Panc1 (cell line): ENCODE results near the gene HHAT. TPM values are rescaled to one million over a fixed set of nuclear protein-coding genes. Genes with fewer than 3 reads are reported as not detected.

ENCODE experiments used
- ATAC-seq: fragments of 200-7000 bp; cut with Tn5 transposase; 2 replicates; pipeline ENCODE4 v1.9.1; 2020; ENCODE audit warnings: mild to moderate bottlenecking, moderate library complexity
- BruUV-seq: library from RNA; stranded (reverse); fragments of 400-500 nt; replicated peaks from 2 replicates; lab custom pipeline; 2021; lab: Mats Ljungman, UMichigan
- CTCF ChIA-PET: fragments of 300-600 bp; sonication (Branson Sonifier 250); formaldehyde crosslinking; loops from one replicate; lab custom pipeline; 2022; ENCODE audit warnings: antibody characterized with exemption; lab: Charles Lee
- POLR2A ChIA-PET: fragments of 300-600 bp; sonication (Branson Sonifier 250); formaldehyde crosslinking; loops from one replicate; lab custom pipeline; 2022; ENCODE audit warnings: antibody characterized with exemption; lab: Charles Lee
- DNase-seq: peaks from one replicate; pipeline ENCODE4 v3.0.0-alpha.2; 2010; ENCODE audit warnings: low read depth, low spot score
- H3K27ac ChIP-seq: 2 replicates; pipeline ENCODE4 v1.5.1; 2011; ENCODE audit warnings: mild to moderate bottlenecking, low read length, inconsistent platforms
- H3K27me3 ChIP-seq: fragments of 200-500 bp; sonication (Bioruptor generic); 2 replicates; pipeline ENCODE4 v1.6.0; 2014; ENCODE audit warnings: low read length, inconsistent platforms; ENCODE audit not compliant: control insufficient read depth, insufficient read depth
- H3K36me3 ChIP-seq: fragments of 200-500 bp; sonication (Bioruptor generic); 2 replicates; pipeline ENCODE4 v1.5.1; 2014; ENCODE audit warnings: inconsistent platforms, mild to moderate bottlenecking, low read length, moderate library complexity; ENCODE audit not compliant: control insufficient read depth, insufficient read depth
- H3K4me1 ChIP-seq: 2 replicates; pipeline ENCODE4 v1.5.1; 2011; ENCODE audit warnings: inconsistent platforms, mild to moderate bottlenecking, low read length, moderate library complexity; ENCODE audit not compliant: control insufficient read depth, insufficient read depth
- H3K4me3 ChIP-seq, 2 experiments: 2 replicates each; pipeline ENCODE4 v1.5.1; 2011 to 2012; ENCODE audit warnings: low read depth in 2 of 2, low read length in 2 of 2, mild to moderate bottlenecking in 2 of 2, inconsistent platforms in 1 of 2, moderate library complexity in 1 of 2
- H3K9me3 ChIP-seq: fragments of 200-500 bp; sonication (Bioruptor generic); 2 replicates; pipeline ENCODE4 v1.5.1; 2014; ENCODE audit warnings: low read depth, mild to moderate bottlenecking, inconsistent platforms, low read length, moderate library complexity; ENCODE audit not compliant: control insufficient read depth, insufficient read depth
- CTCF ChIP-seq: fragments of 450-650 bp; IDR thresholded peaks from 2 replicates; pipeline ENCODE4 v1.5.1; 2017; ENCODE audit warnings: mild to moderate bottlenecking
- POLR2AphosphoS5 ChIP-seq: IDR thresholded peaks from 2 replicates; pipeline ENCODE4 v1.6.1; 2012; ENCODE audit warnings: mild to moderate bottlenecking, low read depth, low read length, moderate library complexity
- REST ChIP-seq, 2 experiments: IDR thresholded peaks; 2 replicates each; pipeline ENCODE4 v1.6.1; 2011 to 2012; ENCODE audit warnings: low read depth in 2 of 2, control low read depth in 1 of 2, low read length in 1 of 2, mild to moderate bottlenecking in 1 of 2, moderate library complexity in 1 of 2; ENCODE audit not compliant: insufficient read depth in 1 of 2
- SIN3A ChIP-seq: IDR thresholded peaks from 2 replicates; pipeline ENCODE4 v1.6.1; 2012; ENCODE audit warnings: low read depth, mild to moderate bottlenecking, low read length, moderate library complexity, borderline replicate concordance; ENCODE audit not compliant: insufficient read depth
- TCF7L2 ChIP-seq: IDR thresholded peaks from 2 replicates; pipeline ENCODE4 v1.6.1; 2011; ENCODE audit warnings: mild to moderate bottlenecking, low read depth, low read length, inconsistent platforms
- in situ Hi-C: cut with HindIII; loops from 2 replicates; pipeline ENCODE4 v1.10.0; 2016; ENCODE audit warnings: low sequenced_read_pairs, low pct_unique_long_range_greater_than_20kb
- intact Hi-C: fragments of 100-400 bp; cut with micrococcal nuclease; formaldehyde crosslinking; loops from one replicate; pipeline ENCODE4 v1.10.0; 2022; ENCODE audit not compliant: unreplicated experiment
- total RNA-seq: library from RNA; stranded (reverse); gene quantifications from one replicate; pipeline ENCODE4 v1.2.1, GENCODE V29; 2021; ENCODE audit not compliant: unreplicated experiment

HHAT gene
- total RNA-seq, 1 experiment from 2014 or later = 2.3 TPM

- H3K36me3 ChIP-seq = no peaks in the 10 kb centered on the region
- CTCF ChIA-PET = interaction anchor here (0.7 kb wide), 1 partner anchor 156 kb away, joined by 3 read pairs; no protein-coding TSS in a partner anchor
Measured at GRCh38 chr1:210299501-210299900, 29.2 kb upstream of the HHAT start.

GRCh38 chr1:210300923-210301614 lies 27.6 kb upstream of the HHAT start:
- H3K27ac ChIP-seq = no peak overlapping the region
- ATAC-seq (no peak), DNase-seq (no peak)
- POLR2A ChIA-PET = no interaction called here
- no TSS peak for BruUV-seq
- H3K4me1 ChIP-seq = no peaks in the 10 kb centered on the region
- no peak overlapping the region for H3K4me3 ChIP-seq
- in situ Hi-C loops = no loop called here
- TF ChIP-seq TCF7L2 (no peak), SIN3A (no peak), REST (IDR thresholded peaks at IDR 0.05; ENCODE audit: insufficient read depth in 1 of 2, low read depth in 2 of 2, low read length in 1 of 2) (no peak), CTCF (no peak), POLR2AphosphoS5 (no peak)
- intact Hi-C loops = no loop called here
- H3K27me3 ChIP-seq = no peaks in the 10 kb centered on the region; the same call in 1 of the 2 replicates
- H3K9me3 ChIP-seq = no peaks in the 10 kb centered on the region
- H3K36me3 ChIP-seq = no peaks in the 10 kb centered on the region
- CTCF ChIA-PET = no interaction called here

More at GRCh38 chr1:210299501-210299900, 29.2 kb upstream of the HHAT start:
- no peaks in the 10 kb centered on the region for H3K4me1 ChIP-seq
- TF ChIP-seq SIN3A = no peak
- TF ChIP-seq TCF7L2 = no peak
- no peak for TF ChIP-seq POLR2AphosphoS5
- no peak overlapping the region for H3K4me3 ChIP-seq
- POLR2A ChIA-PET = no interaction called here
- no peak for ATAC-seq
- H3K27ac ChIP-seq = no peak overlapping the region
- no TSS peak for BruUV-seq
- intact Hi-C loops (no loop called here), in situ Hi-C loops (no loop called here)
- no peak for DNase-seq
- no peaks in the 10 kb centered on the region for H3K9me3 ChIP-seq
- H3K27me3 ChIP-seq = no peaks in the 10 kb centered on the region; the same call in 1 of the 2 replicates

- DNase-seq (no peak), ATAC-seq (no peak)
- ChIA-PET POLR2A (interaction anchor here (0.7 kb wide), 1 partner anchor 73 kb away, joined by 3 read pairs; no protein-coding TSS in a partner anchor), CTCF (no interaction called here)
- no peak overlapping the region for H3K27ac ChIP-seq
- no peaks in the 10 kb centered on the region for H3K36me3 ChIP-seq
- BruUV-seq = no TSS peak
- in situ Hi-C loops (no loop called here), intact Hi-C loops (no loop called here)
- TF ChIP-seq SIN3A = no peak
- no peak for TF ChIP-seq TCF7L2
- no peak for TF ChIP-seq POLR2AphosphoS5
- TF ChIP-seq CTCF = no peak
- TF ChIP-seq REST (IDR thresholded peaks at IDR 0.05; ENCODE audit: insufficient read depth in 1 of 2, low read depth in 2 of 2, low read length in 1 of 2) = no peak
- H3K27me3 ChIP-seq = no peaks in the 10 kb centered on the region; the same call in 1 of the 2 replicates
- H3K4me3 ChIP-seq = no peak overlapping the region
- no peaks in the 10 kb centered on the region for H3K4me1 ChIP-seq
- H3K9me3 ChIP-seq = no peaks in the 10 kb centered on the region
Measured at GRCh38 chr1:210301615-210302000, 27.1 kb upstream of the HHAT start.
